Karpas-422 (cell line): ENCODE measurements around the gene OLR1. TPM values are rescaled to one million over a fixed set of nuclear protein-coding genes. Genes with fewer than 3 reads are reported as not detected.
"Not testable (repeated sequence)": the region's sequence is repeated elsewhere in the genome, so short reads cannot be mapped to it uniquely, and the experiment has no call there.

Experiments used
- DNase-seq: peaks from one replicate; pipeline ENCODE4 v3.0.0-alpha.2; 2015
- H2AFZ ChIP-seq: fragments of 200-600 bp; sonication (generic); 2 replicates; pipeline ENCODE4 v1.6.1; 2014; ENCODE audit warnings: antibody characterized with exemption, low read length, mixed read lengths
- H3K27ac ChIP-seq: fragments of 200-600 bp; sonication (generic); 2 replicates; pipeline ENCODE4 v1.5.1; 2014; ENCODE audit warnings: mild to moderate bottlenecking, low read length, moderate library complexity
- H3K27me3 ChIP-seq: fragments of 200-600 bp; sonication (generic); 2 replicates; pipeline ENCODE4 v1.6.1; 2014; ENCODE audit warnings: low read length, mixed read lengths
- H3K36me3 ChIP-seq: fragments of 200-600 bp; sonication (generic); 2 replicates; pipeline ENCODE4 v1.6.1; 2014; ENCODE audit warnings: low read length, mixed read lengths; ENCODE audit not compliant: insufficient read depth
- H3K4me1 ChIP-seq: fragments of 200-600 bp; sonication (generic); 2 replicates; pipeline ENCODE4 v1.6.1; 2014; ENCODE audit warnings: mild to moderate bottlenecking, low read length, mixed read lengths
- H3K4me2 ChIP-seq: fragments of 200-600 bp; sonication (generic); 2 replicates; pipeline ENCODE4 v1.6.1; 2014; ENCODE audit warnings: low read length, low read depth, mild to moderate bottlenecking; ENCODE audit not compliant: poor library complexity, severe bottlenecking
- H3K4me3 ChIP-seq: fragments of 200-600 bp; sonication (generic); 2 replicates; pipeline ENCODE4 v1.5.1; 2014; ENCODE audit warnings: mild to moderate bottlenecking, antibody characterized with exemption, low read length, mixed read lengths
- H3K79me2 ChIP-seq: fragments of 200-600 bp; sonication (generic); 2 replicates; pipeline ENCODE4 v1.6.1; 2014; ENCODE audit warnings: mild to moderate bottlenecking, low read length, mixed read lengths
- H3K9ac ChIP-seq: fragments of 200-600 bp; sonication (generic); 2 replicates; pipeline ENCODE4 v1.6.0; 2014; ENCODE audit warnings: low read length
- H3K9me2 ChIP-seq: fragments of 200-600 bp; sonication (generic), shearing (Covaris generic); replicated peaks from 2 replicates; pipeline ENCODE4 v1.6.0; 2014; ENCODE audit warnings: mild to moderate bottlenecking, low read length, moderate library complexity; ENCODE audit not compliant: insufficient read depth
- H3K9me3 ChIP-seq: fragments of 300-700, 200-600 bp; sonication (generic); 2 replicates; pipeline ENCODE4 v1.6.1; 2014; ENCODE audit warnings: low read length, mixed read lengths
- H4K20me1 ChIP-seq: fragments of 200-600 bp; sonication (generic); 2 replicates; pipeline ENCODE4 v1.6.1; 2014; ENCODE audit warnings: mild to moderate bottlenecking, antibody characterized with exemption, low read length, low read depth; ENCODE audit not compliant: insufficient read depth
- total RNA-seq: library from RNA; depleted of rRNA; stranded (reverse); fragments of >200 nt; shearing (Covaris generic); gene quantifications from 2 replicates; pipeline ENCODE4 v1.2.3, GENCODE V29; 2014; ENCODE audit warnings: low replicate concordance; rRNA removed

Gene OLR1
- total RNA-seq = not detected in 2 replicates

DNA sequence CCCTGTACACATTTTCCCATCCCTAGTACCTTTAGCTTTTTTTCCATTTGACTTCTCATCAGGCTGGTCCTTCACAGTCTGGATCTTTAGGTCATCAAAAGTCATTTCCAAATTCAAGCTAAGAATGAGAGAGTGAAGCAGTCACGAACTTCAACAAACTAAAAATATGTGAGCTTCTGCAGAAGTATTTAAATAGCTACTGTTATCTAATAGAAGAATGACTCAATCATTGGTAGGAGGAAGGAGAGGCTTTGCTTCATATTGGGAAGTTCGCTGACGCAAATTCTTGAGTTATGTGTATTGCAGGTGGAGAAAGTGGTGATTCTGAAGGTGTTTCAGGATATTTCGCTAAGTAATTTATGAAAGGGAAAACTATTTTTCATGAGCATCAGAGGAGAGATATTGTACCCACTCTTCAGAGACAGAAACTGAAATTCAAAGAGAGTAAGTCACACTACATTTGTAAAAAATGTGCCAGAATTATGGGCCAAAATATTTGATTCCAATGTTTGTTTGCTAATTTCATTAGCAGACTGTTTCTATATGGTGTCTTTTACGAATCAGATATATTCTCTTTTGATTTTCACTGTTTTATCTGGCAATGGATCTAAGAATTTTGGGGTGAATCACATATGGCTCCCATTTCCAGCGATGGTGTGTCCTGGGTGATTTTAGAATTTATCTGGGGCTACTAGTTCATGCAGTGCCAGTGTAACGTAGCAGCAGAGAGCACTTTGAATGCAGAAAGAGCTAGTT, at the start of gene OLR1:
Gene OLR1 (minus strand): TSS at position 160 of the 756 bp plus-strand sequence. CDS start 55 bp downstream, at position 105.
- H3K36me3 ChIP-seq = no peaks in the 10 kb centered on the region
- H3K4me2 ChIP-seq = no peak within 1 kb of the TSS
- H3K9me2 ChIP-seq = no peaks in the 10 kb centered on the region
- DNase-seq = no peak
- H3K9ac ChIP-seq = no peak within 1 kb of the TSS
- H3K79me2 ChIP-seq = no peaks in the 10 kb centered on the region
- no peaks in the 10 kb centered on the region for H4K20me1 ChIP-seq
- H3K4me3 ChIP-seq = no peak within 1 kb of the TSS
- no peak within 1 kb of the TSS for H2AFZ ChIP-seq
- no peak within 1 kb of the TSS for H3K27ac ChIP-seq
- H3K9me3 ChIP-seq = no peaks in the 10 kb centered on the region
- no peaks in the 10 kb centered on the region for H3K27me3 ChIP-seq
- peaks cover 7% of the 10 kb centered on the region for H3K4me1 ChIP-seq

DNA sequence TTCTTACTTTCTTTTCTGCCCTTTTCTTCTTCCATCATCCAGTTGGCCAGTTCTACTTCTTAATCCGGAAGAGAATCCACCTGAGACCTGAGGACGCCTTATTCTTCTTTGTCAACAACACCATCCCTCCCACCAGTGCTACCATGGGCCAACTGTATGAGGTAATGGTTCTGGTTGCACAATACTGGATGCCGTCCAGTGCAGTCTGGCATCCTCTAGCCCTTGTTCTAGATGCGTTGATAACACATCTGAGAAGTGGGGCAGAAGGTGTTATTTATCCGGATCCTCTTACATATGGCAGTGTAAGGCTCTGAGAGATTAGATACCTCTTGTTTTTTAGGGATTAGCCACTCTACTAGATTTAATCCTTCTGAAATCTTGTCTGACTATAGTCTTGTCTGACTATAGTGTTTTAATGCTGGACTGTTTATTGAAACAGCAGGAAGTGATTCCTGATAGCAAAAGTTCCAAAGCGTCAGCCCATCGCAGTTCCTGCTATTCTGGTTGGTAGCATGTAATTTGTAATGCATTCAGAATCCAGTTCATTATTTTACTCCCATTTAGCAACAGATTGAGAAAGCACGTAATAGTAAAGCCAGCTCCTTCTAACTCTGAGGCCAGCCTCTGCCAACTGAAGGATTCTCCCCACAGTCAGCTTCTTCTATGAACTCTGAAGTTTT, 48.6 kb upstream of the OLR1 start:
- H3K9ac ChIP-seq = no peak overlapping the region
- no peak overlapping the region for H2AFZ ChIP-seq
- no peak for DNase-seq
- no peaks in the 10 kb centered on the region for H3K4me1 ChIP-seq
- no peaks in the 10 kb centered on the region for H3K27me3 ChIP-seq
- H3K27ac ChIP-seq = no peak overlapping the region
- H3K9me2 ChIP-seq = no peaks in the 10 kb centered on the region
- no peak overlapping the region for H3K4me3 ChIP-seq
- no peak overlapping the region for H3K4me2 ChIP-seq
- no peaks in the 10 kb centered on the region for H3K9me3 ChIP-seq
- no peaks in the 10 kb centered on the region for H4K20me1 ChIP-seq
- no peaks in the 10 kb centered on the region for H3K36me3 ChIP-seq
- H3K79me2 ChIP-seq = no peaks in the 10 kb centered on the region

DNA sequence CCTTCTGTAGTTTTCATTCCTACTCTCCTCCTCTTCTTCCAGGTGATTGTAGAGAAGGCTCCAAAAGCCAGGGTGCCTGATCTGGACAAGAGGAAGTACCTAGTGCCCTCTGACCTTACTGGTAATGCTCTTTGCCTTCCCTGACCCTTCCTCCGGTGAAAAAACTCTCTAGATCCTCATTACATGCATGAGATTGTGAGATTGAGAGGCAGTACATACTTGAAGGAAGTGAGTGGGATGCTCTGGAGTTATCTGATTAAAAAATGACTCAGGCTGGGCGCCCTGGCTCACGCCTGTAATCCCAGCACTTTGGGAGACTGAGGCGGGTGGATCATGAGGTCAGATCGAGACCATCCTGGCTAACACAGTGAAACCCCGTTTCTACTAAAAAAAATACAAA, 46.1 kb upstream of the OLR1 start:
- Histone ChIP-seq H3K9me3 (no peaks in the 10 kb centered on the region), H3K4me2 (no peak overlapping the region), H3K79me2 (no peaks in the 10 kb centered on the region), H3K4me1 (peaks cover 4% of the 10 kb centered on the region), H3K27ac (no peak overlapping the region), H2AFZ (no peak overlapping the region), H3K9ac (no peak overlapping the region), H3K36me3 (no peaks in the 10 kb centered on the region), H3K27me3 (no peaks in the 10 kb centered on the region), H4K20me1 (no peaks in the 10 kb centered on the region), H3K9me2 (no peaks in the 10 kb centered on the region), H3K4me3 (no peak overlapping the region)
- DNase-seq = no peak

DNA sequence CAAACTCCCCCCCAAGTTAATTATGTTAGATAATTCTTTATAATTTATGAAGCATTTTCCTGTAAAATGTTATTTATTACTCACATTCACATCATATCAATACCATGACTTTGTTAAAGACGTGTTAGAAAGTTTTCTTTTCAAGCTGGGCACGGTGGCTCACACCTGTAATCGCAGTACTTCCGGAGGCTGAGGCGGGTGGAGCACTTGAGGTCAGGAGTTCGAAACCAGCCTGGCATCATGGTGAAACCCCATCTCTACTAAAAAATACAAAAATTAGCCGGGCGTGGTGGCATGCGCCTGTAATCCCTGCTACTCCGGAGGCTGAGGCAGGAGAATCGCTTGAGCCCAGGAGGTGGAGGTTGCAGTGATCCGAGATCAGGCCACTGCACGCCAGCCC, 44.0 kb upstream of the OLR1 start:
- H4K20me1 ChIP-seq, H3K27ac ChIP-seq, H3K9ac ChIP-seq, H3K4me2 ChIP-seq, H3K9me3 ChIP-seq, H2AFZ ChIP-seq, DNase-seq, H3K36me3 ChIP-seq, H3K4me3 ChIP-seq, H3K79me2 ChIP-seq, H3K27me3 ChIP-seq, H3K9me2 ChIP-seq: not testable (repeated sequence)
- H3K4me1 ChIP-seq = peaks cover 15% of the 10 kb centered on the region

DNA sequence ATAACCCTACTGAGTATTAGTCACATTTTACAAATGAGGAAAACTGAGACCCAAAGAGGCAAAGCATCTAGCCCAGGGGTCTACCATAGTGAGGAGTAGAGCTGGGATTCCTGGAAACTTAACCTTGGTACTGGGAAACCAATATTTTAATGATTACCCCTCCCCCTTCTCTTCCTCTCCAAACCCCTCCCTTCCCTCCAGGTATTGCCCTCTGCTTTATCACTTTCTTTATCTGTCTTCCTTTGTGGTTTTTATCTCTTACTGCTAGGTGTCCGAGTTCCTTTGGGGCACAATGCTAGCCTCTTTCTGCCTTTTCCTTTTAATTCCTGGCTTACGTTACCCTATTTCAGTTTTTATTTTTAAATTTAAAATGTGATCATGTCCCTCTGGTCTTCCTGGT, 43.5 kb upstream of the OLR1 start:
- H3K79me2 ChIP-seq = no peaks in the 10 kb centered on the region
- no peak overlapping the region for H3K9ac ChIP-seq
- H3K36me3 ChIP-seq = no peaks in the 10 kb centered on the region
- no peaks in the 10 kb centered on the region for H4K20me1 ChIP-seq
- H3K4me1 ChIP-seq = peaks cover 15% of the 10 kb centered on the region
- H3K27ac ChIP-seq = no peak overlapping the region
- no peak overlapping the region for H2AFZ ChIP-seq
- DNase-seq = no peak
- H3K27me3 ChIP-seq = no peaks in the 10 kb centered on the region
- no peaks in the 10 kb centered on the region for H3K9me3 ChIP-seq
- no peak overlapping the region for H3K4me3 ChIP-seq
- no peaks in the 10 kb centered on the region for H3K9me2 ChIP-seq
- H3K4me2 ChIP-seq = no peak overlapping the region

DNA sequence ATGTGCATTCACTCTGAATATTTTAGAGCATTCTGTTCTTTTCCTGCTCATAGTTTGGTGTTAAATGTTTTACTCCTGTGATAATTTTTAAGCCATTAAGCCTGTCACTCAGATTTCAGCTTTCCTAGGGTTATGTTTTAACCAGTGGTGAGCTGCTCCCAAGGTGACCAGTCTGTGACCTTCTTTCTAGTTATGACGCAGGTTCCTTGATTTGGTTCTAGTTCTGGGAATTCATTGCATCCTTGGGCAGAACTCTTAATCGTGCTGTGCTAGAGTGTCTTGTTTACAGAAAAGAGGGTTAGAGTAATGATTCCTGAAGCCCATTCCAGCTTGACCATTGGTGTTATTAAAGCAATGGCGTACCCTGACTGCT, 42.9 kb upstream of the OLR1 start:
- H2AFZ ChIP-seq = no peak overlapping the region
- H3K27me3 ChIP-seq = no peaks in the 10 kb centered on the region
- no peak overlapping the region for H3K4me3 ChIP-seq
- H3K36me3 ChIP-seq = no peaks in the 10 kb centered on the region
- peaks cover 15% of the 10 kb centered on the region for H3K4me1 ChIP-seq
- H3K4me2 ChIP-seq = no peak overlapping the region
- H3K9me2 ChIP-seq = no peaks in the 10 kb centered on the region
- DNase-seq = no peak
- H3K79me2 ChIP-seq = no peaks in the 10 kb centered on the region
- H3K9ac ChIP-seq = no peak overlapping the region
- H4K20me1 ChIP-seq = no peaks in the 10 kb centered on the region
- H3K9me3 ChIP-seq = no peaks in the 10 kb centered on the region
- no peak overlapping the region for H3K27ac ChIP-seq

DNA sequence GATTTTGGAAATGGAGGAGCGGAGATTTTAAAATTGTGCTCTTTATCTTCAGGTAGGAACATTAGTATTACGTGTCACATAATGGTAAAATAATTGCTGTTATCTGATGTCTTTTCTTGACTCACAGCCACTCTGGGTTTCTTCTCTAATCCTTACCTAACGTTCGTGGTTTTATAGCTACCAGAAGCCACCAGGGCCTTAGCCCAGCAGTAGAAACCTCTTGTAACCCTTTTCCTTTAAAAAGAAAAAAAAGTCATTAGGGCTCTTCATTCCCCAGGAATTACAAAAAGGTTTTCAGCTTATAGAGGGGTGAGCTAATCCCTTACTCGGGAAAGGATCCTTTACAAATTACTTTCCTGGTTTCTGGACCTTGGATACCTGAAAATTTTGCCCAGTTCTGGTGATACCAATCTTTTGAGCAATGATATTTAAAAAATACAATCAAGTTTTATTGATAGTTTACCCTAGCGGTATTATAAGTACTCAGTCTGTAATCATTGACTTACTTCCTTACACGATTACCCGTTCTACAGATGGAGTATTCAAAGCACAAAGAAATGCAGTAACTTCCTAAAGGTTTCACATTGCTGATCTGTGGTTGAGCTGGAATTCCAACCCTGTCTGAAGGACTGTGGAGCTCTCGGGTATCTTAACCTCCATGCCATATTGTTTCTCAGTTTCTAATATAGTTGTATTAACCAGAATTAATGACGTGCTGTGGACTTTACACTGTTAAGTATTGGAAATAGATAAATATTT, 42.4 kb upstream of the OLR1 start:
- DNase-seq = no peak
- Histone ChIP-seq H3K4me1 (peaks cover 15% of the 10 kb centered on the region), H3K9me2 (no peaks in the 10 kb centered on the region), H2AFZ (no peak overlapping the region), H3K4me2 (no peak overlapping the region), H3K79me2 (no peaks in the 10 kb centered on the region), H3K36me3 (no peaks in the 10 kb centered on the region), H4K20me1 (no peaks in the 10 kb centered on the region), H3K27ac (no peak overlapping the region), H3K4me3 (no peak overlapping the region), H3K9ac (no peak overlapping the region), H3K9me3 (no peaks in the 10 kb centered on the region), H3K27me3 (no peaks in the 10 kb centered on the region)
